Measurements from ENCODE around the gene TNFAIP8.

The TNFAIP8 gene

GRCh38 chr5:119330367-119331183, 25.2 kb upstream of the TNFAIP8 start:
- no peak for DNase-seq

- DNase-seq: no peak
Observed at GRCh38 chr5:119331566-119332095, 24.2 kb upstream of the TNFAIP8 start.

- no peak for DNase-seq
Observed at GRCh38 chr5:119332208-119332607, 23.6 kb upstream of the TNFAIP8 start.

- DNase-seq: no peak
Observed at GRCh38 chr5:119332978-119333401, 22.8 kb upstream of the TNFAIP8 start.

GRCh38 chr5:119333421-119333851, 22.4 kb upstream of the TNFAIP8 start:
- no peak for DNase-seq

- DNase-seq: no peak
Observed at GRCh38 chr5:119335261-119335677, 20.6 kb upstream of the TNFAIP8 start.

GRCh38 chr5:119336262-119336661, 19.6 kb upstream of the TNFAIP8 start:
- DNase-seq: no peak

GRCh38 chr5:119336845-119337580, 18.8 kb upstream of the TNFAIP8 start:
- no peak for DNase-seq

- no peak for DNase-seq
Observed at GRCh38 chr5:119338326-119338946, 17.4 kb upstream of the TNFAIP8 start.

- no peak for DNase-seq
Observed at GRCh38 chr5:119339344-119339743, 16.5 kb upstream of the TNFAIP8 start.

GRCh38 chr5:119339965-119340364, 15.9 kb upstream of the TNFAIP8 start:
- DNase-seq: no peak

- no peak for DNase-seq
Observed at GRCh38 chr5:119340597-119341218, 15.1 kb upstream of the TNFAIP8 start.

- DNase-seq: no peak
Observed at GRCh38 chr5:119341452-119342349, 14.1 kb upstream of the TNFAIP8 start.

- DNase-seq: no peak
Observed at GRCh38 chr5:119342406-119342805, 13.4 kb upstream of the TNFAIP8 start.

GRCh38 chr5:119343052-119343451, 12.8 kb upstream of the TNFAIP8 start:
- DNase-seq: no peak

- no peak for DNase-seq
Observed at GRCh38 chr5:119343766-119344165, 12.1 kb upstream of the TNFAIP8 start.

- DNase-seq: no peak
Observed at GRCh38 chr5:119344231-119344630, 11.6 kb upstream of the TNFAIP8 start.

- no peak for DNase-seq
Observed at GRCh38 chr5:119345861-119346260, 10.0 kb upstream of the TNFAIP8 start.

- no peak for DNase-seq
Observed at GRCh38 chr5:119346394-119346793, 9.4 kb upstream of the TNFAIP8 start.

GRCh38 chr5:119347574-119347973, 8.2 kb upstream of the TNFAIP8 start:
- DNase-seq: no peak

GRCh38 chr5:119347991-119348390, 7.8 kb upstream of the TNFAIP8 start:
- no peak for DNase-seq

GRCh38 chr5:119353213-119353612, 2.6 kb upstream of the TNFAIP8 start:
- no peak for DNase-seq
